RPMI7951 (cell line): ENCODE results near the gene ENTPD2. TPM values are rescaled to one million over a fixed set of nuclear protein-coding genes. Genes with fewer than 3 reads are reported as not detected.
"Not testable (repeated sequence)": the region's sequence is repeated elsewhere in the genome, so short reads cannot be mapped to it uniquely, and the experiment has no call there.

ENCODE experiments used
- DNase-seq: peaks from one replicate; pipeline ENCODE4 v3.0.0-alpha.2; 2012; ENCODE audit warnings: low read depth
- total RNA-seq: library from RNA; depleted of rRNA; stranded (reverse); fragments of >200 nt; shearing (Covaris generic); gene quantifications from 2 replicates; pipeline ENCODE4 v1.2.3, GENCODE V29; 2014

Gene ENTPD2
- total RNA-seq, 1 experiment from 2014 or later = not detected

DNA sequence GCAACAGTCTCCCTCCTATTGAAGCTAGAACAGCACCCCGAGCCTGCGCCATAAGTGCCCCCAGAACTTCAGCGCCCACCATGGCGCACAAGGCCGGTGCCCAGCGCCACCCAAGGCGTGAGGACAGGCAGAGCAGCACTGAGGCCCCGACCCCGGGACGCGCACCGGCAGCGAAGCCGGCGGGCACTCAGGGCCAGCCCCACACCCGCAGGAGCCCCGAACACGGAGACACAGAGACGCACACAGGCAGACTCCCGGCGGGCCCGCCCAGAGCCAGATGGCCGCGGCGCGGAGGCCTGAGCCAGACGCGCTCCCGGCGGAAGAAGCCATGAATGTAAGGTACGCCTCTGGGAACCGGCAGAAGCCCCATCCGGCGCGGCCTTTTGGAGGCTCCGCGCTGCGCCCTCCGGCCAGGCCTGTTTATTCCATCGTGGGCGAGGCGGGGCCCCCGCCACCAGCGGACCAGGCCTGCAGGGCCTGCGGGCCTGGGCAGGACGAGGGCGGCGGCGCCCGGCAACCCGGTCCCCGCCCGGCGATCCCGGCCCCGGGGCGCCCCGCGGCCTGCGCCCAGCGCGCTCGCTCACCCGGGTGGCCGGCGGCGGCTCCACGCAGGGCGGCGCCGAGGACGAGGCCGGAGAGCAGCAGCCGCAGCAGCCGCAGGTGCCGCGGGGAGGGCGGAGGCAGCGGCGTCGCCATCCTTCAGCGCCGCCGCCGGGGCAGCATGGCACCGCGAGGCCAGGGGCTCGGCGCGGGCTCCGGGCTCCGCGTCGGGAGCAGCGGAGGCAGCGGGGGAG is 8.4 kb downstream of the ENTPD2 start:
- DNase-seq = peak; percentile 24

DNA sequence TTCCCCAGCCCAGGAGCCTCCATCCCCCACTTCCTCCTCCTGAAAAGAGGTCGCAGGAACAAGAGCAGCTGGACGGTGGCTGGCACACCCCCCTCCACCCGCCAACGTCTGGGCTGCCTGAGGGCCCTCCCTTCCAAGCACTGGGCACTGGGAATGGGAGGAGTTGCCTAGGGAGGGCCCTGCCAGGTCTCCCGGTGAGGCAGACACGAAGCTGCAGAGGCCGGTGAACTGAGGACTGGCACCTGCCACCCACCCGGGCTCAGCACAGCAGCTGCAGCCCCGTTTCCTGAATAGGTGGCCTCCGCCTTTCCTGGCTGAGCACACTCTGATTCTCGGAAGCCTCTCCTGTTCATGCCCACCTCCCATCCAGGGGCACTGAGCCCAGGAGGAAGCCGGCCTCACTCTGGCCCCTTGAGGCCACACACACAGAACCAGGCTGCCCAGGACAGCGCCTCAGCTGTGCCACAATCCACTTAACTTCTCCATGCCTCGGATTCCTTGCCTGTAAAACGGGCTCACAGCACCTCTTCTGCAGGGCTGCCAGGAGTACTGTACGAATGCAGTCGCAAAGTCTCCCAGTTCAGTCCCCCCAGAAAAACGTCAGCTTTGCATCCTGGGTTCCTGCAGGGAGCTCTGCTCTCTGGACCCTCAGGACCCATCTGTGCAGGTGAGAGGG is 9.2 kb downstream of the ENTPD2 start:
- no peak for DNase-seq

DNA sequence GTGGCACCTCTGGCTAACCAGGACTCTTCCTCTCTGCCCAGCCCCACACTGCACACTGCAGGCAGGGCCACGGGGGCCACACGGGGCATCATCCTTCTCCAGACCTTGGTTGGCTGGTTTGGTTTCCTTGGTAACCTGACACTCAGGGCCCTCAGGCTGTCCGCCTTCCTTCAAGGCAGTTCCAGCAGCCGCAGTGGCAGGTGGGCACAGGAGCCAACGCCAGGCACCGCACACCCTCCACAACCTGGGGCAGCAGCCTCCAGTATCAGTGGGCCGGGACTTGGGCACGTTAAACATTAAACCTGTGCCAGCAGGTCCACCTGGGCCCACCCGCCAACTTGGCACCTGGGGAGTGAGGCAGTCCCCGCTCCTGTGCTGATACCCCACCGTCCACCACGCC is 9.8 kb downstream of the ENTPD2 start:
- DNase-seq = no peak

- no peak for DNase-seq
These were observed 10.8 kb downstream of the ENTPD2 start for GRCh38 chr9:137042751-137043727.

DNA sequence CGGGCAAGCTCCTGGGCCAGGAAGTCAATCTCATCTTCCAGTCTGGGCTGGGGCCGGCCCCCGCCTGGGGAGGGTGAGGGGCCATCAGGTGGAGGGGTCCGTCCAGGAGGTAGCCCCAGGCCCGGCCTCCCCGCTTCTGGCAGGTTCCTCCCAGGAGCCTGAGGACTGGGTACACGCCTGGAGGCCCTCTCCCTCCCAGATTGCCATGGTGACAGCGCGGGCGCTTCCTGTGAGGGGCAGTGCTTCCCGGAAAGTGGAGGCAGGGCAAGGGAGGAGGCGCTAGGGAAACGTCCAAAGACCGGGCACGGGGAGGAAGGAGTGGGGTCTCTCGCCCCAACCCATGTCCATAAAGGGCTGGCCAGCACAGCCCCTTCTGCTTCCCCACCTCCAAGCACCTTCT is 12.7 kb downstream of the ENTPD2 start:
- DNase-seq = no peak

DNA sequence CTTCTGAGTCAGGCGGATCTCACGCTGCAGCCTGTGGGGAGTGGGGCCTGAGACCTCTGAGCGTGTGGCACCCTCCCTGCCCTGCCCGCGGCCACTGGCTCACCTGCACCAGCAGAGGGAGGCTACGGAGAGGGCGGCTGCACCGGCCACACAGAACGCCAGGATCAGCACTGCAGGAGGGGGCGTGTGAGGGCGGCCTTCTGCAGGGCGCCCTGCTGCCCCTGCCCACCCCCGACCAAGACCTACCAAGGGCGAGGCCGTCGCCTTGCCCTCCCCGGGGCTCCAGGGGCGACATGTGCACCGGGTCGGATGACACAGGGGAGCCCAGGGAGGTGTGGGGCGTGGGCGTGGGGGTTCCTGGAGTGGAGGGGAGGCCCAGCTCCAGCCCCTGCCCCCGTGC is 13.3 kb downstream of the ENTPD2 start:
- no peak for DNase-seq

DNA sequence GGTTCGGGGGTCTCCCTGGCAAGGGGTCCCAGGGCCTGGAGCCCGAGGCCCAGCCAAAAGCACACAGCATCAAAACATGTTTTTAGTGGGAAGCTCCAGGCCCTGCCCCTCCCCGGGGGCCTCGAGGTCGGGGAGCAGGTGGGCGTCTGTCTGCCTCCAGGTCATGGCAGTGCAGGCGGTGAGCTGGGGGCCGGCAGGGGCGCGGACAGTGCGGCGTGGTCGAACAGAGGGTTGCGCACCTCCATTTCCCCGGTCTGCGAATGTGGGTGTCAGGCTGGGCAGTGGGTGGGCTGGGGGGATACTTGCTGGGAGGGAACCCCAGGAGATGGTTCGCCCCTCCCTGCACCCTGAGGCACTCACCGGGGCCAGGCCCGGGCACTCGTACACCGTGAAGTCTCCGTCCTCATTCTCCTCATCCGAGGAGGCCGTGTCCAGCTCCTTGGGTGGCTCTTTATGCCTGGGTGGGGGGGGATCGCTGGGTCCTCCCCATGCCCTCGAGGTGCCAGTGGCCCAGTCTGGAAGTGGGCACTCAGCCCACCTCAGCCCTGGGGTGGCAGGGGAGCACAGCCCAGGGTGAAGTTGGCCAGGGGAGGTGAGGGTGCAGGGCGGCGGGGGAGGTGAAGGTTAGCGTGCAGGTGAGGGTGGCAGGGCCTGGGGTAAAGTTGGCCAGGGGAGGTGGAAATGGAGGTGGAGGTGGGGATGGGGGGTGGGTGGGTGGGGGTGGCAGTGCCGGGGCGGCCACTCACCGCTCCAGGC is 14.1 kb downstream of the ENTPD2 start:
- DNase-seq = no peak

- no peak for DNase-seq
These were observed 14.9 kb downstream of the ENTPD2 start for GRCh38 chr9:137038916-137039315.

GRCh38 chr9:137037483-137037882 is 16.4 kb downstream of the ENTPD2 start:
- no peak for DNase-seq

GRCh38 chr9:137037035-137037434 is 16.8 kb downstream of the ENTPD2 start:
- no peak for DNase-seq

- DNase-seq = no peak
These were observed 17.9 kb downstream of the ENTPD2 start for GRCh38 chr9:137035937-137036336.

- no peak for DNase-seq
These were observed 18.4 kb downstream of the ENTPD2 start for GRCh38 chr9:137035507-137035834.

GRCh38 chr9:137034709-137035506 is 19.0 kb downstream of the ENTPD2 start:
- DNase-seq = peak; percentile 64

GRCh38 chr9:137034039-137034708 is 19.7 kb downstream of the ENTPD2 start:
- DNase-seq = no peak

DNA sequence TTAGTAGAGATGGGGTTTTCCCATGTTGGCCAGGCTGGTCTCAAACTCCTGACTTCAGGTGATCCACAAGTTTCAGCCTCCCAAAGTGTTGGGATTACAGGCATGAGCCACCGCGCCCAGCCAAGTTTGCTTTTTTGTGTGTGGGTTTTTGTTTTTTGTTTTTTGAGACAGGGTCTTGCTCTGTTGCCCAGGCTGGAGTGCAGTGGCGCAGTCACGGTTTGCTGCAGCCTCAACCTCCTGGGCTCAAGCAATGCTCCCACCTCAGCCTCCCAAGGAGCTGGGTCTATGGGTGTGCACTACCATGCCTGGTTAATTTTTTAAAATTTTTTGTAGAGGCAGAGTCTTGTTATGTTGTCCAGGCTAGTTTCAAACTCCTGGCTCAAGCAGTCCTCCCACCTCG is 20.4 kb downstream of the ENTPD2 start:
- DNase-seq = not testable (repeated sequence)

DNA sequence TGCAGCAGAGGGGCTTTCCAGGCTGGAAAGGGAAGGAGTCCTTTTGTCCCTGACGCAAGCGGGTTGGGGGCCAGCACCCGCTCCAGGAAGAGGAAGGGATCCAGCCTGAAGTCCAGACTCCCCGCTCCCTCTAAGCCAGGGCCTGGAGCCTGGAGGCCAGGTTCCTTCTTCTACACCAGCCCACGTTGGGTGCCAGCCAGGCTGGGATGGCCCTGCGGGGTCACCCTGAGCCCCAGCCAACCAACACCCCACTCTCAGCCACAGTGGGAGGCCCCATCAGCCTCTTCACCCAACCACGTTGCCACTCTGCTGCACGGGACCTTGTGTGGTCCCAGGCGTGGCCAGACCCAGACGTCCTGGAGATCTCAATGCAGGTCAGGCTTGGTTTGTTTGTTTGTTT is 21.0 kb downstream of the ENTPD2 start:
- no peak for DNase-seq

DNA sequence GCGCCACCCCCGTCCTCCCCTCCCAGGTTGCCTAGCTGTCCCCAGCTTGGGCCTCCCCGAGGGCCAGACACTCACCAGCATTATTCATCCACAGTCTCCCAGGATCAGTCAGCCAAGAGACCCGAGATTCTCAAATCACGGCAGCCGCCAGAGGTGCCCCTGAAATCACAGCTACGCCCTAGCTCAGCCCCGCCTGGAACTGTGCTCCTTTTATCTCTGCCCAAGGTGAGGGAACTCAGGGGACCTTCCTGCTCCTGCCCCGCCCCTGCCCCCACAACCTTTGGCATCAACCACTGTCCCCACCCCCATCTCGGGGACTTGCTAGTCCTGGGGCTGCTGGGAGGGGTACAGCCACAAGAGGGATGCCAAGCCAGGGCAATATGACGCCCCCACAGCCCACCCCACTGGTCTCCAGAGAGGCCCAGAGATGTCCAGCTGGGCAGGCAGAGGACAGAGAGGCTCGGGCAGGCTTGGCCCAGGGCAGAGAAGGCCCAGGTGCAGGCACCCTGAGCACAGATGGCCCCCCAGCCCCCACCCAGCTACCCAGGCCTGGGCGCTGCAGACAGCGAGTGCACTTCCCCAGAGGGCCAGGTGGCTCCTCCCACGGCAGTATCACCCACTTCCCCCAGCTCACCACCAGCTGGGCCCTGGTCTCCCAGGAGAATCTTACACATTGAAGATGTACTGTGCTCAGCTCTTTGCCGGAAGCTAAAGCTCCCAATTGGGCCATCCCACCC is 21.8 kb downstream of the ENTPD2 start, which contains the start of gene FUT7:
TSS of gene FUT7 (minus strand) at position 185 of the 737 bp plus-strand sequence. CDS start at position 88, 97 bp downstream.
- no peak for DNase-seq

DNA sequence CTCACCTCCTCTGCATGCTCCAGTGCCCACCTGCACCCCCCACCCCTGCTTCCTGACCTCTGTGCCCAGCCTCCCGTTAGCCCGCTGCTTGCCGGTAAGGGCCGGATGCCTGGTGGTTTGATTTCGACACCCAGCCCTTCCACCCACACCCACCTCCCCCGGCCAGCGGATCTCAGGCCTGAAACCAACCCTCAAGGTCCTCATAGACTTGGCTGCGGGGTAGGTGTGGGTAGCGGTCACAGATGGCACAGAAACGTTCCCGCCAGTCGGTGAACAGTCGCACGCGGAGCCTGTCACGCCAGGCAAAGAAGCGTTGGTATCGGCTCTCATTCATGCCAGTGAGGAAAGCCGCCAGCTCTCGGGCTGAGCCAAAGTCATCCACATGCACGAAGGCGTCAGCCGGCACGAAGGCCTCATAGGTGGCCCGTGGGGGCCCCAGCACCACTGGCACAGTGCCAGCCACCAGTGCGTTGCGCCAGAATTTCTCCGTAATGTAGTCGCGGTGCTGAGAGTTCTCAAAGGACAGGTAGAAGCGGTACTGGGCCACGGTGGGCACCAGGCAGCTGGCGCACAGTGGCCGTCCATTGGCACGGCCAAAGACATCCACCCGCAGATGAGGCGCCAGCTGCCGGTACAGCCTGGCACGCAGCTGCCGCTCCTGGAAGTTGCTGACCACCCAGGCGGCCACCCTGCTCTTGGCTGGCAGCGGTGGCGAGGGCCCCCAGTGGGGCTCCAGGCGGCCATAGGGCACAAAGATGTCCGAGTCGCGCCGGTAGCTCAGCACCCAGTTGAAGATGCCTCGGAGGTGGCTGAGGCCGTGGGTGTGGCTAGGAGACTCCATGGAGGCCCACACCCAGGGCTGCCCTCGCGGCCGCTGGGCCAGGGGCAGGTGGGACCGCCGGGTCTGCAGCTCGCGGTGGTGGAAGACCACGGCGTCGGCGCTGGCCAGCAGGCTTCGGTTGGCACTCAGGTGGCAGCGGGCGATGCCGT is 23.0 kb downstream of the ENTPD2 start:
- no peak for DNase-seq
